ENCODE results near the gene VEGFA. TPM values are rescaled to one million over a fixed set of nuclear protein-coding genes. Genes with fewer than 3 reads are reported as not detected.

The VEGFA gene
- total RNA-seq, 4 donors from 2014 or later = 81.0 to 247 (median 156) TPM

DNA sequence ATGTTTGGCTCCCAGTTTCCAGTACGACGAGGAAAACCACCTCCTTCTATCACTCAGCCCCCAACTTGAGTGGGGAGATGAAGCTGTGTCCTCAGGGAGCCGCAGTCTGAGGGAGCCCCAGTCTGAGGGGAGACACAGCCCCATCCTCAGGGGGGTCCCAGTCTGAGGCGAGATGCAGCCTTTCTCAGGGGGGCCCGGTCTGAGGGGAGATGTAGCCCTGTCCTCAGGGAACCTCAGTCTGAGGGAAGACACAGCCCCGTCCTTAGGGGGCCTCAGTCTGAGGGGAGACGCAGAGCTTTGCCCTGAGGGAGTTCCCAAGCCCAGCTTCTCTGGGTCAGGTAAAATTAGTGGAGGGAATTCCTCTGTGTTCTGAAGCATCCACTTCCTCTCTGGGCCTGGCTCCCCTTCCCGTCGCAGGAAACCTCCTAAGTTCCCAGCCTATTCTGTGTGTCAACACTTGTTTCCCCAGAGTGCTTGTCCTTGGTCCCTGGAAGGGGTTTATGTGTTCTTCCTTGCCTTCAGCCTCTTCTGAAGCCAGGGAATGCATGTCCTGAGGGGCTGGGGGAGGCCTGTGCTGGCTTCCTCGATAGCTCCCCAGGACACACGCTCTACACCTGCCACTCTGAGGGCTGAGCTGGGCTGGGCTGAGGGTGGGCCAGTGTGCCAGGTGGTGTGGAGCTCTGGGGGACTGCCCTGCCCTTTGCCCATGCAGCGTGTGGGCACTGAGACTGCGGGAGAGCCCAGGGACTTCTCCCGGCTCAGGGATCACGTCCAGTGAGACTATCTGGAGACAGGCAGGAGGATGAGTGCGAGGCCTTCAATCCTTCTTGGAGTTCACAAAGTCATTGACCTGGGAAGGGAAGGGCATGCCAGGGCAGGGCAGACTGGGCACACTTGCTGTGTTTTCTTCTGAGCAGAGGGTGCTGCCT is 55.4 kb downstream of the VEGFA start:
- intact Hi-C loops (cut with DNase I; ENCODE audit: low total_unique reads) = no loop called here
- no peak overlapping the region for H3K27ac ChIP-seq
- H3K27me3 ChIP-seq = no peaks in the 10 kb centered on the region
- no peak for DNase-seq
- TF ChIP-seq POLR2A (IDR thresholded peaks at IDR 0.05) = no peak
- TF ChIP-seq, protein P1, sequence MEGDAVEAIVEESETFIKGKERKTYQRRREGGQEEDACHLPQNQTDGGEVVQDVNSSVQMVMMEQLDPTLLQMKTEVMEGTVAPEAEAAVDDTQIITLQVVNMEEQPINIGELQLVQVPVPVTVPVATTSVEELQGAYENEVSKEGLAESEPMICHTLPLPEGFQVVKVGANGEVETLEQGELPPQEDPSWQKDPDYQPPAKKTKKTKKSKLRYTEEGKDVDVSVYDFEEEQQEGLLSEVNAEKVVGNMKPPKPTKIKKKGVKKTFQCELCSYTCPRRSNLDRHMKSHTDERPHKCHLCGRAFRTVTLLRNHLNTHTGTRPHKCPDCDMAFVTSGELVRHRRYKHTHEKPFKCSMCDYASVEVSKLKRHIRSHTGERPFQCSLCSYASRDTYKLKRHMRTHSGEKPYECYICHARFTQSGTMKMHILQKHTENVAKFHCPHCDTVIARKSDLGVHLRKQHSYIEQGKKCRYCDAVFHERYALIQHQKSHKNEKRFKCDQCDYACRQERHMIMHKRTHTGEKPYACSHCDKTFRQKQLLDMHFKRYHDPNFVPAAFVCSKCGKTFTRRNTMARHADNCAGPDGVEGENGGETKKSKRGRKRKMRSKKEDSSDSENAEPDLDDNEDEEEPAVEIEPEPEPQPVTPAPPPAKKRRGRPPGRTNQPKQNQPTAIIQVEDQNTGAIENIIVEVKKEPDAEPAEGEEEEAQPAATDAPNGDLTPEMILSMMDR (IDR thresholded peaks at IDR 0.05) = no peak
- H3K4me1 ChIP-seq = no peaks in the 10 kb centered on the region
- H3K9me3 ChIP-seq = no peaks in the 10 kb centered on the region
- H3K4me3 ChIP-seq = no peak overlapping the region
- H3K36me3 ChIP-seq = no peaks in the 10 kb centered on the region

DNA sequence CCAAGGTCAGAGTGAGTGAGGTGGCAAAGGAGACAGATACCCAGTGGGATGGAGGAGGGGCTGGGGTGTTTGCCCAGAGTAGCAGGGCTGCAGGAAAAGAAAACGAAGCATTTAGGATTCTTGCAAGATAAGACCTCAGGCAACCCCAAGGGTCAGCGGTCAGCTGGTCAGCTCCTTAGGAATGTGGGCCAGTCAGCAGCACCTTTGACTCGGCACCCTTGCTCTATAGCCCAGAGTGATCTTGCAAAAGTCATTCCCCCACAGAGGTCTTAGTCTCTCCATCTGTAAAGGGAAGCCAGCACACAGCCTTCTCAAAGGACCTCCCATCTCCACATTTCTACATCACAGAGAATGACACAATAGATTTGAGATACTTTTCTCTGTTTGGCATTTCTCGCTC is 56.7 kb downstream of the VEGFA start:
- H3K27me3 ChIP-seq = no peaks in the 10 kb centered on the region
- no peak for DNase-seq
- H3K9me3 ChIP-seq = no peaks in the 10 kb centered on the region
- H3K36me3 ChIP-seq = no peaks in the 10 kb centered on the region
- no peak overlapping the region for H3K27ac ChIP-seq
- H3K4me3 ChIP-seq = no peak overlapping the region
- H3K4me1 ChIP-seq = no peaks in the 10 kb centered on the region
- intact Hi-C loops (cut with DNase I; ENCODE audit: low total_unique reads) = no loop called here
- TF ChIP-seq POLR2A (IDR thresholded peaks at IDR 0.05) = no peak
- TF ChIP-seq, protein P1 (IDR thresholded peaks at IDR 0.05) = no peak

DNA sequence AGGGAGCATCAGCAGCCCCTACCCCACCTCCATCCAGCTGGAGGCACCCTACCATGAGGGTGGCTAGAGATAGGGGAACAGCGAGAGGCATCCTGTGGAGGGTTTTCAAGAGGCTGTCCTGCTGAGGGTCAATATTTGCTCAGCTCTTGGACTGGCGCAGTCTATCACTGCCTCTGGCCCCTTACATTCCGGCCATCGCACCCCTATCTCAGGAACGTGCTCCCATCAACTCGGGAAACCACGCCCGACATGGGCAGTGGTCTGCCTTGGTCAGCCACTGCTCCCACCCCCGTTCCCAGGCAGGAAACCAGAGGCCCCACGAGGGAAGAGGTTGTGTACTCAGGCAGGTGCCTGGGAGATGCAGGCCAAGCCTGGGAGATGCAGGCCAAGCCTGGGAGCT is 57.9 kb downstream of the VEGFA start:
- DNase-seq = no peak
- H3K4me3 ChIP-seq = no peak overlapping the region
- no peaks in the 10 kb centered on the region for H3K36me3 ChIP-seq
- no peaks in the 10 kb centered on the region for H3K27me3 ChIP-seq
- H3K9me3 ChIP-seq = no peaks in the 10 kb centered on the region
- H3K27ac ChIP-seq = no peak overlapping the region
- no peak for TF ChIP-seq POLR2A (IDR thresholded peaks at IDR 0.05)
- TF ChIP-seq, protein P1 (IDR thresholded peaks at IDR 0.05) = no peak
- intact Hi-C loops (cut with DNase I; ENCODE audit: low total_unique reads) = no loop called here
- no peaks in the 10 kb centered on the region for H3K4me1 ChIP-seq

DNA sequence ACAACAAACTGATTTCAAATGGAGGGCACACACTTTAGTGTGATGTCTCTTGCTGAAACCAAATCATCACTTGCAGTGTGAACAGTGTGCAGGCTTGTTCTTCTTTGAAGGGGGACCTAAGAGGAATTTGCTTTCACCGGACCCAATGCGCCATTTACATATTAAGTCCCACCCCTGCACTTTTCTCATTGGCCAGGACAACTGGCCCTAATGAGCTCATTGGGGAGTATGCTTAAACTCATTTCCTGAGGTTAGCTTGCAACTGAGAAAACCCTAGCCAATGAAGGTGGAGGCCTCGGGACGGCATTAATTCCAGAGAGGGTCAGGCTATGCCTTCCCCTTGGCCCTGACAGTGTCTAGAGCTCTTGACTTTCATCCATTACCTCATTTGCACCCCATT is 58.7 kb downstream of the VEGFA start:
- Histone ChIP-seq H3K27ac (no peak overlapping the region), H3K9me3 (no peaks in the 10 kb centered on the region), H3K4me1 (no peaks in the 10 kb centered on the region), H3K36me3 (no peaks in the 10 kb centered on the region), H3K4me3 (no peak overlapping the region), H3K27me3 (no peaks in the 10 kb centered on the region)
- DNase-seq = no peak
- TF ChIP-seq POLR2A (IDR thresholded peaks at IDR 0.05) = no peak
- TF ChIP-seq, protein P1 (IDR thresholded peaks at IDR 0.05) = no peak
- intact Hi-C loops (cut with DNase I; ENCODE audit: low total_unique reads) = no loop called here

DNA sequence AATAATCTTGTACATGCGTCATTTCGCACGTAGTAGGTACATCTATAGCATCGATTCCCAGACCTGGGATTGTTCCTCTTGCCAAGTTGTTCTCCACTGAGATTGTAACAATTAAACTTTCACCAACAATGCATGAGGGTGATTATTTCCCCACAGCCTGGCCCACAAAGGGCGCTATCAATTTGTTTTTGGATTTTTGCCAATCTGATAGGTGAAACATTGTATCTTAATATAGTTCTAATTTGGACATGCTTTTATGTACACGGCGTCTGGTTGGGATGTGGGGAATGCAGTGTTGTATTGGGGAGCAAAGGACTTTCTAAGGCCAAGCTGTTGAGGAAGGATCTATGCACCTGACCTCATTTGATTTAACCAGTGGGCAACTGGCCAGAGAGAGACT is 59.5 kb downstream of the VEGFA start:
- no peak for TF ChIP-seq POLR2A (IDR thresholded peaks at IDR 0.05)
- TF ChIP-seq, protein P1 (IDR thresholded peaks at IDR 0.05) = no peak
- no peak overlapping the region for H3K27ac ChIP-seq
- intact Hi-C loops (cut with DNase I; ENCODE audit: low total_unique reads) = no loop called here
- no peaks in the 10 kb centered on the region for H3K36me3 ChIP-seq
- H3K27me3 ChIP-seq = no peaks in the 10 kb centered on the region
- H3K4me1 ChIP-seq = no peaks in the 10 kb centered on the region
- no peak for DNase-seq
- H3K9me3 ChIP-seq = no peaks in the 10 kb centered on the region
- no peak overlapping the region for H3K4me3 ChIP-seq
